Stomach (tissue), 9 donors: ENCODE data around the gene HNRNPAB. TPM values are rescaled to one million over a fixed set of nuclear protein-coding genes. Genes with fewer than 3 reads are reported as not detected.
"Not testable (repeated sequence)": the region's sequence is repeated elsewhere in the genome, so short reads cannot be mapped to it uniquely, and the experiment has no call there.

ENCODE experiments used
- DNase-seq, 2 donors: peaks; one replicate each; pipeline versions ENCODE4 v3.0.0 to v3.0.0-alpha.2; 2013 to 2019
- H3K27ac ChIP-seq, 5 donors: fragments of 200-600 bp in 4 of 5; sonication (generic) in 4 of 5; one replicate each; pipeline ENCODE4 v1.5.1; 2013 to 2019; ENCODE audit warnings: mild to moderate bottlenecking in 1 of 5, moderate library complexity in 1 of 5
- H3K27me3 ChIP-seq, 3 donors: fragments of 200-600 bp; sonication (generic); one replicate each; pipeline ENCODE4 v1.5.1; 2017 to 2019; ENCODE audit warnings: mixed run types in 1 of 3
- H3K36me3 ChIP-seq, 4 donors: fragments of 200-600 bp; sonication (generic); 1 replicate in 3 of 4; 2 replicates in 1 of 4; pipeline ENCODE4 v1.5.1; 2016 to 2019
- H3K4me1 ChIP-seq, 4 donors: fragments of 200-600 bp; sonication (generic); one replicate each; pipeline ENCODE4 v1.5.1; 2016 to 2019
- H3K4me3 ChIP-seq, 4 donors: fragments of 200-600 bp; sonication (generic) in 3 of 4; one replicate each; pipeline ENCODE4 v1.5.1; 2016 to 2019; ENCODE audit warnings: mild to moderate bottlenecking in 1 of 4
- H3K9me3 ChIP-seq, 4 donors: fragments of 200-600 bp; sonication (generic); one replicate each; pipeline ENCODE4 v1.5.1; 2016 to 2019
- CTCF ChIP-seq, 7 experiments: fragments of 450-650 bp in 4 of 7; fragments of 200-600 bp in 3 of 7; sonication (generic) in 3 of 7; IDR thresholded peaks; one replicate each; pipeline ENCODE4 v1.5.1; 2016 to 2019; ENCODE audit warnings: antibody characterized with exemption in 7 of 7, control low read depth in 2 of 7, mild to moderate bottlenecking in 1 of 7
- EP300 ChIP-seq: sonication (generic); formaldehyde crosslinking; IDR thresholded peaks from one replicate; pipeline ENCODE4 v1.6.1; 2017; ENCODE audit warnings: antibody characterized with exemption
- POLR2A ChIP-seq, 4 donors: fragments of 450-650 bp; IDR thresholded peaks; one replicate each; pipeline ENCODE4 v1.6.1; 2016; ENCODE audit warnings: antibody characterized with exemption in 4 of 4, control low read depth in 2 of 4, mild to moderate bottlenecking in 1 of 4, moderate library complexity in 1 of 4
- POLR2AphosphoS5 ChIP-seq, 3 donors: sonication (generic); formaldehyde crosslinking; IDR thresholded peaks; one replicate each; pipeline ENCODE4 v1.6.1; 2016; ENCODE audit warnings: antibody characterized with exemption in 3 of 3
- WGBS, 5 donors: extraction: QIAGEN DNeasy Blood & Tissue Kit in 3 of 5; methylation state at CpG; one replicate each; pipeline versions ENCODE4 v1.1.5 to v1.1.7; 2013 to 2018; 5-methylcytosine and 5-hydroxymethylcytosine counted together
- intact Hi-C: fragments of 100-400 bp; cut with DNase I; formaldehyde crosslinking; loops from one replicate; pipeline ENCODE4 v1.15.1; 2023; ENCODE audit warnings: low total_unique reads
- polyA plus RNA-seq, 3 donors: library from polyadenylated mRNA; stranded (reverse); fragments of 200-250 nt; gene quantifications; one replicate each; pipeline ENCODE4 v1.2.3, GENCODE V29; 2013
- total RNA-seq, 5 donors: library from RNA; depleted of rRNA; stranded (reverse); fragments of >200 nt; gene quantifications; one replicate each; pipeline versions ENCODE4 v1.1.0 to v1.2.3, GENCODE V29; 2014 to 2016
- donor health status: healthy with polysubstance abuse.
- donor health status: Bipolar disorder and iron deficiency.
- donor health status: healthy.

Gene HNRNPAB
- total and polyA plus RNA-seq, 8 donors, result 25.1 to 327 (median 116) TPM

DNA sequence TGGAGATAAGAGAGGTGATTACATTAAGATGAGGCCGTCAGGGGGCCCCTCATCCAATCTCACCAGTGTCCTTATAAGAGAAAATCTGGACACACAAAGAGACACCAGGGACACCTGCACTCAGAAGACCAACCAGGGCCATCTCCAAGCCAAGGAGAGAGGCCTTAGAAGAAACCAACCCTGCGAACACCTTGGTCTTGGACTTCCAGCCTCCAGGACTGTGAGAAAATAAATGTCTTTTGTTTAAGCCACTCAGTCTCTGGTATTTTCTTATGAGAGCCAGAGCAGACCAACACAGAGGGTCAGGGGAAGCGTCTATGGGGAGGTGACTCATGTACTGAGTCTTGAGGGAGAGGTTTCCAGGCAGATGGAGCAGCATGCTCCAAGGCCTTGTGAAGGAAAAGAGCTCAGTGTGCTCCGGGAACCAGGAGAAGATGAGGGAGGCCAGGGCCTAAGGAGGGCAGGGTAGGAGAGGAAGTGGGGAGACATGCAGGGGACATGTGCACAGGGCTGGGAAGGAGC lies 22.9 kb downstream of the HNRNPAB start:
- Histone ChIP-seq H3K27me3 (no peaks in the 10 kb centered on the region), H3K27ac (no peak overlapping the region), H3K9me3 (no peaks in the 10 kb centered on the region), H3K36me3 (peaks cover 38 to 92% (median 77%) of the 10 kb centered on the region in 4 donors), H3K4me1 (peaks cover 11 to 54% (median 26%) of the 10 kb centered on the region in 4 donors), H3K4me3 (no peak overlapping the region)
- TF ChIP-seq CTCF (IDR thresholded peaks at IDR 0.05) (no peak), POLR2AphosphoS5 (IDR thresholded peaks at IDR 0.05) (no peak), POLR2A (IDR thresholded peaks at IDR 0.05) (no peak), EP300 (no peak)
- WGBS, 5 donors, result 87 to 98% (median 95%) methylated on average over 4 of the region's 4 CpGs
- DNase-seq, result no peak
- intact Hi-C loops, result no loop called here

DNA sequence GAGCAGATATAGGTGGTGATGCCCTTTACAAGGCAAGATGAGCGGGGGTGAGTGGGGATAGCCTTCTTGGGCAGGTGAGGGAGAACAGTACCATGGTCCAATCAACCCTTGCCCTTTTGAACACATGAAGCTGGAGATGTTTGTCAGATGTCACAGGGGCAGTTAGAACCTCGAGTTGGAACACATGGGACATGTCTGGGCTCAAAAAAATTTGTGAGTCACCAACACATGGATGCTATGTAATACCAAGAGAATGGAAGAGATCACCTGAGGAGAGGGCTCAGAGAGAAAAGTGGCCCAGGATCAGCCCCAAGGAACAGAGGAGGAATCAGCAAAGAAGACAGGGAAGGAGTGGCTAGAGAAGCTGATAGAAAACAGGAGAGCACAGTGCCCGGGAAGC lies 23.6 kb downstream of the HNRNPAB start:
- Histone ChIP-seq H3K9me3 (no peaks in the 10 kb centered on the region), H3K4me3 (no peak overlapping the region), H3K27me3 (no peaks in the 10 kb centered on the region), H3K27ac (no peak overlapping the region), H3K36me3 (peaks cover 33 to 85% (median 69%) of the 10 kb centered on the region in 4 donors), H3K4me1 (peaks cover 11 to 57% (median 30%) of the 10 kb centered on the region in 4 donors)
- intact Hi-C loops, result no loop called here
- 88 to 94% (median 92%) methylated on average over 3 of the region's 3 CpGs for WGBS, 5 donors
- DNase-seq, result no peak
- no peak for TF ChIP-seq POLR2A (IDR thresholded peaks at IDR 0.05)

DNA sequence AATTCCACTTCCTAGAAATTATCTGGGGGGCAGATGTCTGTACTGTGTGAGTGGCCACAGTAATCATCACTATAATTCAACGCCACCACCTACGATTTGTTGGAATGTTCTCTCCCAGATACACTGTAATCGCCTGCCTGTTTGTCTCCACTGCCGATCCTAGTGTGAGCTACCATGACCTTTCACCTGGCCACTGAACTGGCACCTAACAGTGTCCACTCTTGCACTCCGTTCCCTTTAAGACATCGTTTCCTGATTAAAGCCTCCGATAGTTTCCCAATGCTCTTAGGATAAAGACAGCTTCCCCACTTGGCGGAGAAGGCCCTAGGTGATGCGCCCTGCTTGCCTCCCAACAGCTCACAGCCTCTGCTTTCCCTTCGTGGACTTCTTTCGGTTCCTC lies 24.3 kb downstream of the HNRNPAB start:
- no peak overlapping the region for H3K4me3 ChIP-seq
- 92 to 96% (median 94%) methylated on average over 11 of the region's 11 CpGs for WGBS, 5 donors
- DNase-seq, result no peak
- intact Hi-C loops, result no loop called here
- H3K9me3 ChIP-seq, result no peaks in the 10 kb centered on the region
- H3K4me1 ChIP-seq, result peaks cover 11 to 61% (median 34%) of the 10 kb centered on the region in 4 donors
- H3K27me3 ChIP-seq, result no peaks in the 10 kb centered on the region
- peaks cover 33 to 78% (median 66%) of the 10 kb centered on the region in 4 donors for H3K36me3 ChIP-seq
- TF ChIP-seq EP300 (no peak), POLR2A (IDR thresholded peaks at IDR 0.05) (no peak), CTCF (IDR thresholded peaks at IDR 0.05) (no peak), POLR2AphosphoS5 (IDR thresholded peaks at IDR 0.05) (no peak)
- H3K27ac ChIP-seq, result no peak overlapping the region

GRCh38 chr5:178229111-178229510 lies 24.8 kb downstream of the HNRNPAB start:
- H3K4me1 ChIP-seq, result peaks cover 11 to 61% (median 34%) of the 10 kb centered on the region in 4 donors
- H3K9me3 ChIP-seq, H3K27ac ChIP-seq, H3K4me3 ChIP-seq, H3K27me3 ChIP-seq, DNase-seq, intact Hi-C loops: not testable (repeated sequence)
- H3K36me3 ChIP-seq, result peaks cover 33 to 73% (median 63%) of the 10 kb centered on the region in 4 donors
- WGBS, 5 donors, result 91 to 98% (median 95%) methylated on average over 13 of the region's 13 CpGs

- intact Hi-C loops, result no loop called here
- WGBS, 5 donors, result 92 to 94% (median 93%) methylated on average over 10 of the region's 10 CpGs
- no peak for DNase-seq
- Histone ChIP-seq H3K4me3 (peak overlapping the region in 1 of 4 donors; percentile 87), H3K36me3 (peaks cover 33 to 66% (median 57%) of the 10 kb centered on the region in 4 donors), H3K4me1 (peaks cover 11 to 64% (median 37%) of the 10 kb centered on the region in 4 donors), H3K27ac (no peak overlapping the region), H3K27me3 (no peaks in the 10 kb centered on the region), H3K9me3 (no peaks in the 10 kb centered on the region)
- TF ChIP-seq EP300 (no peak), CTCF (IDR thresholded peaks at IDR 0.05) (no peak), POLR2AphosphoS5 (IDR thresholded peaks at IDR 0.05) (no peak), POLR2A (IDR thresholded peaks at IDR 0.05) (no peak)
Measured at GRCh38 chr5:178229861-178230260, 25.5 kb downstream of the HNRNPAB start.
